Measurements from ENCODE around the gene MEDAG.

DNA sequence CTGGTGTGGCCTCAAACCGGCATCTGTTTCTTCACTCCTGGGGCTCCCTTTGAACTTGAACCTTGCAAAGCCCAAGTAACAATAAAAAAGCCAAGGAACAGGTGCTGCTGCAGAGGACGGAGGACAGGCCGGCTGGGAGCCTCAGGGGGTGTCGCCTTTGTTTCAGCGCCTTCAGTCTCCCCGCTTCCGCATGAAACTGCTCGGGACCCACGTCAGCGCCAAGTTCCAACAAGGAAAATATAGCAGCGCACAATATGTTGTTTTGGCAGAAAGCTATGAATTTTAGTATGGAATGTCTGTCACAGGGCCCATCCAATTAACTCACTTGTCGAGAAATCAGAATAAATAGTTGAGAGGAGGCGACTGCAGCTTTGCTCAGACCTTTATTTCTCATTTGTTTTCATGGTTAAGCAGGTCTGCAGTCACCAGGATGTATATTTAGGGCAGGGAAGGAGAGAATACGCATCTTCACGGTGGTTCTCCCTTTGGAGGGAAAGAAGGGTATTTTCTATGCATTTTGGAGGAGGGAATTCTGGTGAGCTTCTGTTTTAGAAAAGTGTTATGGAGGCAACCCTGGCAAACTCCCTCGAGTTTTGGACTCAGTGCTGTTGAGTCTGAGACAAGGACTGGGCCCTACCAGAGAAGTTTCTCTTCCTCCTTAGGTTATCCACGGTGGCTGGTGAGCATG is 34.3 kb upstream of the MEDAG start:
- TF ChIP-seq, protein P1, sequence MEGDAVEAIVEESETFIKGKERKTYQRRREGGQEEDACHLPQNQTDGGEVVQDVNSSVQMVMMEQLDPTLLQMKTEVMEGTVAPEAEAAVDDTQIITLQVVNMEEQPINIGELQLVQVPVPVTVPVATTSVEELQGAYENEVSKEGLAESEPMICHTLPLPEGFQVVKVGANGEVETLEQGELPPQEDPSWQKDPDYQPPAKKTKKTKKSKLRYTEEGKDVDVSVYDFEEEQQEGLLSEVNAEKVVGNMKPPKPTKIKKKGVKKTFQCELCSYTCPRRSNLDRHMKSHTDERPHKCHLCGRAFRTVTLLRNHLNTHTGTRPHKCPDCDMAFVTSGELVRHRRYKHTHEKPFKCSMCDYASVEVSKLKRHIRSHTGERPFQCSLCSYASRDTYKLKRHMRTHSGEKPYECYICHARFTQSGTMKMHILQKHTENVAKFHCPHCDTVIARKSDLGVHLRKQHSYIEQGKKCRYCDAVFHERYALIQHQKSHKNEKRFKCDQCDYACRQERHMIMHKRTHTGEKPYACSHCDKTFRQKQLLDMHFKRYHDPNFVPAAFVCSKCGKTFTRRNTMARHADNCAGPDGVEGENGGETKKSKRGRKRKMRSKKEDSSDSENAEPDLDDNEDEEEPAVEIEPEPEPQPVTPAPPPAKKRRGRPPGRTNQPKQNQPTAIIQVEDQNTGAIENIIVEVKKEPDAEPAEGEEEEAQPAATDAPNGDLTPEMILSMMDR (conservative IDR thresholded peaks at IDR 0.05; ENCODE audit: low read length): no peak
- TF ChIP-seq EZH2phosphoT487 (IDR thresholded peaks at IDR 0.05; ENCODE audit: borderline replicate concordance): no peak
